ENCODE data around the gene ZSCAN12. TPM values are rescaled to one million over a fixed set of nuclear protein-coding genes. Genes with fewer than 3 reads are reported as not detected.

Gene ZSCAN12
- total RNA-seq, 2 experiments from 2014 or later, result 8.4 to 10.5 TPM

DNA sequence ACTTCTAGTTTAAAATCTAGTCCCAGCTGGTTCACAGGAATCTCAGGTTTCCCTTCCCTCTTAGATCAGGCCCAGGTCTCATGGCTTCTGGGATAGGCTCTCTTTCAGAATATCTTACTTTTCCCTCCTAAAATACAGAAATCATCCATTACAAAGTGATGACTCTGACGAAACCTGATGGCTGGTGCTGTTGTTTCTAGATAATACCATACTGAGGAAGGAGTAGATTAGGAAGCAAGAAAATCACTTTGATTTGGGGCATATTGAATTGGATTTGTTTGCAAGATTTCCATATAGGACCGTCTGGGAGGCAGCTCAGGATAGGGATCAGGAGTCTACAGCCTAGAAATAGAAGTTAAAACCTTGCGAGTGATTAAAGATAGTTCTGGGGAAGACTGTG lies 46.2 kb downstream of the ZSCAN12 start:
- Histone ChIP-seq H2AFZ (ENCODE audit: low read length) (no peak overlapping the region), H3K4me1 (ENCODE audit: insufficient read depth, low read length, poor library complexity, severe bottlenecking) (peaks cover 12% of the 10 kb centered on the region), H3K4me3 (ENCODE audit: low read depth, low read length, poor library complexity, severe bottlenecking) (no peak overlapping the region), H3K79me2 (ENCODE audit: insufficient read depth, low read depth, low read length) (peaks cover 10% of the 10 kb centered on the region; the same call in 1 of the 2 replicates), H3K36me3 (ENCODE audit: insufficient read depth, low read length) (peaks cover 23% of the 10 kb centered on the region), H3K27ac (ENCODE audit: low read depth, low read length, poor library complexity, severe bottlenecking) (no peak overlapping the region), H4K20me1 (ENCODE audit: insufficient read depth, low read length) (no peaks in the 10 kb centered on the region), H3K4me2 (ENCODE audit: low read length) (no peak overlapping the region), H3K9me2 (ENCODE audit: insufficient read depth, low read length) (no peaks in the 10 kb centered on the region; the same call in 1 of the 2 replicates), H3K9me3 (ENCODE audit: low read length) (peaks cover 35% of the 10 kb centered on the region)
- no peak for TF ChIP-seq EZH2phosphoT487 (IDR thresholded peaks at IDR 0.05; ENCODE audit: borderline replicate concordance, low read depth, low read length)
- intact Hi-C loops (cut with micrococcal nuclease; ENCODE audit: unreplicated experiment), result loop anchor here (5.0 kb wide), 2 partner anchors 101 to 451 kb away; partner anchors contain the start of gene ZKSCAN4
- CTCF ChIA-PET (ENCODE audit: unreplicated experiment), result no interaction called here
- POLR2A ChIA-PET, result interaction anchor here (0.6 kb wide), 1 partner anchor 488 kb away, joined by 4 read pairs; no protein-coding TSS in a partner anchor
- BruUV-seq (replicated peaks), result no TSS peak
- DNase-seq (ENCODE audit: low spot score), result no peak

DNA sequence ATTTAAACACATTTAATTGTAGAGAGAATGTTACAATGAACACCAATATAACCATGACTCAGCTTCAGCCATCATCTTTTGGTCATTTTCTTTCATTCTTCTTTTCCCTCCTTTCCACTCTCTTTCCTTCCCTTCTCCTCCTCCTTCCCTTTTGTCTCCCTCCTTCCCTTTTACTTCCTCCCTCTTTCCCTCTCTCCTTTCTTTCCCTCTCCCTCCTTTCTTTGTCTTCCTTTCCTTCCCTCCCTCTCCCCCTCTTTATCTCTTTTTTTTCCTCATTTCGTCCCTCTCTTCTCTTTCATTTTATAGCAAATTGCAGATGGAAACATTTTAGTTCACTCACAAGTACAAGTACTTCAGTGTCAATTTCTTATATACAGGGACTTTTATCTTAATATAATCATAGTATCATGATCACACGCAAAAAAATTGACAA lies 48.0 kb downstream of the ZSCAN12 start:
- Histone ChIP-seq H2AFZ (ENCODE audit: low read length) (no peak overlapping the region), H4K20me1 (ENCODE audit: insufficient read depth, low read length) (no peaks in the 10 kb centered on the region), H3K4me2 (ENCODE audit: low read length) (peak overlapping the region; percentile 81), H3K27ac (ENCODE audit: low read depth, low read length, poor library complexity, severe bottlenecking) (no peak overlapping the region), H3K4me1 (ENCODE audit: insufficient read depth, low read length, poor library complexity, severe bottlenecking) (peaks cover 12% of the 10 kb centered on the region), H3K79me2 (ENCODE audit: insufficient read depth, low read depth, low read length) (peaks cover 10% of the 10 kb centered on the region; the same call in 1 of the 2 replicates), H3K36me3 (ENCODE audit: insufficient read depth, low read length) (peaks cover 23% of the 10 kb centered on the region), H3K9me2 (ENCODE audit: insufficient read depth, low read length) (no peaks in the 10 kb centered on the region; the same call in 1 of the 2 replicates), H3K9me3 (ENCODE audit: low read length) (peaks cover 23% of the 10 kb centered on the region), H3K4me3 (ENCODE audit: low read depth, low read length, poor library complexity, severe bottlenecking) (no peak overlapping the region)
- BruUV-seq (replicated peaks), result no TSS peak
- ChIA-PET POLR2A (interaction anchor here (0.5 to 1.6 kb wide), 2 partner anchors 103 to 312 kb away, joined by 3 read pairs; no protein-coding TSS in a partner anchor), CTCF (ENCODE audit: unreplicated experiment) (no interaction called here)
- no peak for DNase-seq (ENCODE audit: low spot score)
- no peak for TF ChIP-seq EZH2phosphoT487 (IDR thresholded peaks at IDR 0.05; ENCODE audit: borderline replicate concordance, low read depth, low read length)
- TF ChIP-seq, protein P1, sequence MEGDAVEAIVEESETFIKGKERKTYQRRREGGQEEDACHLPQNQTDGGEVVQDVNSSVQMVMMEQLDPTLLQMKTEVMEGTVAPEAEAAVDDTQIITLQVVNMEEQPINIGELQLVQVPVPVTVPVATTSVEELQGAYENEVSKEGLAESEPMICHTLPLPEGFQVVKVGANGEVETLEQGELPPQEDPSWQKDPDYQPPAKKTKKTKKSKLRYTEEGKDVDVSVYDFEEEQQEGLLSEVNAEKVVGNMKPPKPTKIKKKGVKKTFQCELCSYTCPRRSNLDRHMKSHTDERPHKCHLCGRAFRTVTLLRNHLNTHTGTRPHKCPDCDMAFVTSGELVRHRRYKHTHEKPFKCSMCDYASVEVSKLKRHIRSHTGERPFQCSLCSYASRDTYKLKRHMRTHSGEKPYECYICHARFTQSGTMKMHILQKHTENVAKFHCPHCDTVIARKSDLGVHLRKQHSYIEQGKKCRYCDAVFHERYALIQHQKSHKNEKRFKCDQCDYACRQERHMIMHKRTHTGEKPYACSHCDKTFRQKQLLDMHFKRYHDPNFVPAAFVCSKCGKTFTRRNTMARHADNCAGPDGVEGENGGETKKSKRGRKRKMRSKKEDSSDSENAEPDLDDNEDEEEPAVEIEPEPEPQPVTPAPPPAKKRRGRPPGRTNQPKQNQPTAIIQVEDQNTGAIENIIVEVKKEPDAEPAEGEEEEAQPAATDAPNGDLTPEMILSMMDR (conservative IDR thresholded peaks at IDR 0.05; ENCODE audit: low read length), result no peak
- intact Hi-C loops (cut with micrococcal nuclease; ENCODE audit: unreplicated experiment), result loop anchor here (2.0 to 5.0 kb wide), 3 partner anchors 47 to 449 kb away; partner anchors contain the start of genes ZKSCAN4 and ZSCAN12

DNA sequence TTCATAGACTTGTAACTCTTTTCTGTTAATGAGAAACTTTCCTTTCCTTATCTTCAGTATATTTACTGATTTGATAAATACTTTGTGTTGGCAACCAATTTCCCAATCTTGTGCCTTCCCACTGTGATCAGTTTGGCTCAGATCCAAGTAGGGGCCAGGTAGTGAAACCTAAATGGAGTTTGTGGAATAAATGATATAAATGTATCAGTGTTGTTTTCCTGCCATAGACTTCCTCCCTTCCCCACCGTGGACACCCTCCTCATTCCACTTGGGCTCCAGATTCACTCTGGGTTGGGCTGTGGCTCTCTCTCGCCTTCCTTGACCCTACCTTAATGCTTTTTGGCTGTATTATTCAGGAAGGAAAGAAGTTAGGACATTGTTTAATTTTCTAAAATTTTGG lies 48.5 kb downstream of the ZSCAN12 start:
- Histone ChIP-seq H3K36me3 (ENCODE audit: insufficient read depth, low read length) (peaks cover 20% of the 10 kb centered on the region), H3K4me3 (ENCODE audit: low read depth, low read length, poor library complexity, severe bottlenecking) (peak overlapping the region; percentile 79), H3K4me1 (ENCODE audit: insufficient read depth, low read length, poor library complexity, severe bottlenecking) (peaks cover 12% of the 10 kb centered on the region), H3K4me2 (ENCODE audit: low read length) (peak overlapping the region; percentile 81), H3K9me3 (ENCODE audit: low read length) (peaks cover 22% of the 10 kb centered on the region), H2AFZ (ENCODE audit: low read length) (no peak overlapping the region), H3K27ac (ENCODE audit: low read depth, low read length, poor library complexity, severe bottlenecking) (no peak overlapping the region), H3K9me2 (ENCODE audit: insufficient read depth, low read length) (no peaks in the 10 kb centered on the region; the same call in 1 of the 2 replicates), H4K20me1 (ENCODE audit: insufficient read depth, low read length) (no peaks in the 10 kb centered on the region), H3K79me2 (ENCODE audit: insufficient read depth, low read depth, low read length) (peaks cover 10% of the 10 kb centered on the region; the same call in 1 of the 2 replicates)
- TF ChIP-seq, protein P1 (conservative IDR thresholded peaks at IDR 0.05; ENCODE audit: low read length), result no peak
- TF ChIP-seq EZH2phosphoT487 (IDR thresholded peaks at IDR 0.05; ENCODE audit: borderline replicate concordance, low read depth, low read length), result no peak
- no peak for DNase-seq (ENCODE audit: low spot score)
- POLR2A ChIA-PET, result interaction anchor here (0.5 to 1.6 kb wide), 2 partner anchors 103 to 311 kb away, joined by 3 read pairs; no protein-coding TSS in a partner anchor
- BruUV-seq (replicated peaks), result no TSS peak
- CTCF ChIA-PET (ENCODE audit: unreplicated experiment), result no interaction called here
- intact Hi-C loops (cut with micrococcal nuclease; ENCODE audit: unreplicated experiment), result loop anchor here (2.0 to 5.0 kb wide), 3 partner anchors 48 to 449 kb away; partner anchors contain the start of genes ZKSCAN4 and ZSCAN12
